ENCODE results near the gene PCDHB4. TPM values are rescaled to one million over a fixed set of nuclear protein-coding genes. Genes with fewer than 3 reads are reported as not detected.
"Not testable (repeated sequence)": the region's sequence is repeated elsewhere in the genome, so short reads cannot be mapped to it uniquely, and the experiment has no call there.

Gene PCDHB4
- total and polyA plus RNA-seq, 4 donors = 0.88 to 9.1 (median 6.0) TPM

DNA sequence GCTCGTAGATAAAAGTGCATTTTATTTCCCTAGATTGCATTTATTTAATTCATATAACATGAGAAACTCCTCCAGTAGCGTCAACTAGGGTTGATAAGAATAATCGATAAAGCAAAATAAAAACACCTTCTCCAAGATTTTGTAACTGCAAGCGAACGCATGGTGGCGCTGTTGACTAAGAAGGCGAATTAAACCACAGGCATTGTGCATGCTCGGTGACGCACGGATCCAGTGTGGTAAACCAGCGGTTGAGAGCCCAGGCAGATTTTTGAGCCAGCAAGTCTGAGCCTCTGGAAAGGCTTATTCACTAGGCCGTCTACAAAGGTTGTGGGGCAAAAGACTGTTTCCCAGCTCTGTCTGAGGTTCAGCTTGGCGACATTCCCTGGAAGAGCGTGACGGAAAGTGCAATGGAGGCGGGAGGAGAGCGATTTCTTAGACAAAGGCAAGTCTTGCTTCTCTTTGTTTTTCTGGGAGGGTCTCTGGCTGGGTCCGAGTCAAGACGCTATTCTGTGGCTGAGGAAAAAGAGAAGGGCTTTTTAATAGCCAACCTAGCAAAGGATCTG, 21.3 kb upstream of the PCDHB4 start, which contains the start of gene PCDHB3:
PCDHB3 (plus strand) TSS at position 231 of the 563 bp plus-strand sequence; CDS start at position 408, 177 bp downstream.
- no peak within 1 kb of the TSS for H3K27ac ChIP-seq (ENCODE audit: low read depth in 1 of 2, low read length in 2 of 2)

DNA sequence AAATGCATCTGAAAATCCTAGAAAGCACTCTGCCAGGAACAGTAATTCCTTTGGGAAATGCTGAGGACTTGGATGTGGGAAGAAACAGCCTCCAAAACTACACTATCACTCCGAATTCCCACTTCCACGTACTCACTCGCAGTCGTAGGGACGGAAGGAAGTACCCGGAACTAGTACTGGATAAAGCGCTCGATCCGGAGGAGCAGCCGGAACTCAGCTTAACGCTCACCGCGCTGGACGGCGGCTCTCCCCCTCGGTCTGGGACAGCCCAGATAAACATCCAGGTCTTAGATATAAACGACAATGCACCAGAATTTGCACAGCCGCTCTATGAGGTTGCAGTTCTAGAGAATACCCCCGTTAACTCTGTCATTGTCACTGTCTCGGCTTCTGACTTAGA, 20.6 kb upstream of the PCDHB4 start:
- Histone ChIP-seq H3K4me3 (ENCODE audit: low read length in 2 of 2) (peak overlapping the region in 1 of 2 donors; percentile 11), H3K27me3 (ENCODE audit: control insufficient read depth in 1 of 2, insufficient read depth in 2 of 2, low read length in 1 of 2) (no peaks in the 10 kb centered on the region), H3K4me1 (ENCODE audit: control insufficient read depth in 1 of 2, insufficient read depth in 2 of 2, low read length in 2 of 2) (no peaks in the 10 kb centered on the region), H3K27ac (ENCODE audit: low read depth in 1 of 2, low read length in 2 of 2) (no peak overlapping the region), H3K36me3 (ENCODE audit: control insufficient read depth in 1 of 2, insufficient read depth in 2 of 2, low read length in 1 of 2) (no peaks in the 10 kb centered on the region), H3K9me3 (ENCODE audit: control insufficient read depth, low read length) (peaks cover 11% of the 10 kb centered on the region)
- intact Hi-C loops (cut with DNase I) = no loop called here
- DNase-seq (no peak), ATAC-seq (ENCODE audit: low FRiP score) (no peak)
- 28 to 33% methylated on average over 20 of the region's 20 CpGs for WGBS, 2 donors

More for the DNA sequence above, 21.3 kb upstream of the PCDHB4 start, which contains the start of gene PCDHB3:
- ATAC-seq (ENCODE audit: low FRiP score) (no peak), DNase-seq (peak in 1 of 2 donors; percentile 55)
- Histone ChIP-seq H3K4me3 (ENCODE audit: low read length in 2 of 2) (peak within 1 kb of the TSS in 1 of 2 donors; percentile 11), H3K4me1 (ENCODE audit: control insufficient read depth in 1 of 2, insufficient read depth in 2 of 2, low read length in 2 of 2) (no peaks in the 10 kb centered on the region), H3K36me3 (ENCODE audit: control insufficient read depth in 1 of 2, insufficient read depth in 2 of 2, low read length in 1 of 2) (no peaks in the 10 kb centered on the region), H3K9me3 (ENCODE audit: control insufficient read depth, low read length) (peaks cover 17% of the 10 kb centered on the region), H3K27me3 (ENCODE audit: control insufficient read depth in 1 of 2, insufficient read depth in 2 of 2, low read length in 1 of 2) (no peaks in the 10 kb centered on the region)
- intact Hi-C loops (cut with DNase I) = no loop called here
- 14 to 18% methylated on average over 19 of the region's 19 CpGs for WGBS, 2 donors

DNA sequence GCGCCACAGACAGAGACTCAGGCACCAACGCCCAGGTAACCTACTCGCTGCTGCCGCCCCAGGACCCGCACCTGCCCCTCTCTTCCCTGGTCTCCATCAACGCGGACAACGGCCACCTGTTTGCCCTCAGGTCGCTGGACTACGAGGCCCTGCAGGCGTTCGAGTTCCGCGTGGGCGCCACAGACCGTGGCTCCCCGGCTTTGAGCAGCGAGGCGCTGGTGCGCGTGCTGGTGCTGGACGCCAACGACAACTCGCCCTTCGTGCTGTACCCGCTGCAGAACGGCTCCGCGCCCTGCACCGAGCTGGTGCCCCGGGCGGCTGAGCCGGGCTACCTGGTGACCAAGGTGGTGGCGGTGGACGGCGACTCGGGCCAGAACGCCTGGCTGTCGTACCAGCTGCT, 19.5 kb upstream of the PCDHB4 start:
- H3K4me3 ChIP-seq (ENCODE audit: low read length in 2 of 2); H3K27me3 ChIP-seq (ENCODE audit: control insufficient read depth in 1 of 2, insufficient read depth in 2 of 2, low read length in 1 of 2); ATAC-seq (ENCODE audit: low FRiP score); H3K27ac ChIP-seq (ENCODE audit: low read depth in 1 of 2, low read length in 2 of 2); H3K4me1 ChIP-seq (ENCODE audit: control insufficient read depth in 1 of 2, insufficient read depth in 2 of 2, low read length in 2 of 2); intact Hi-C loops (cut with DNase I); H3K36me3 ChIP-seq (ENCODE audit: control insufficient read depth in 1 of 2, insufficient read depth in 2 of 2, low read length in 1 of 2); DNase-seq: not testable (repeated sequence)
- peaks cover 11% of the 10 kb centered on the region for H3K9me3 ChIP-seq (ENCODE audit: control insufficient read depth, low read length)
- WGBS, 2 donors = 27 to 35% methylated on average over 23 to 39 of the region's 39 CpGs

DNA sequence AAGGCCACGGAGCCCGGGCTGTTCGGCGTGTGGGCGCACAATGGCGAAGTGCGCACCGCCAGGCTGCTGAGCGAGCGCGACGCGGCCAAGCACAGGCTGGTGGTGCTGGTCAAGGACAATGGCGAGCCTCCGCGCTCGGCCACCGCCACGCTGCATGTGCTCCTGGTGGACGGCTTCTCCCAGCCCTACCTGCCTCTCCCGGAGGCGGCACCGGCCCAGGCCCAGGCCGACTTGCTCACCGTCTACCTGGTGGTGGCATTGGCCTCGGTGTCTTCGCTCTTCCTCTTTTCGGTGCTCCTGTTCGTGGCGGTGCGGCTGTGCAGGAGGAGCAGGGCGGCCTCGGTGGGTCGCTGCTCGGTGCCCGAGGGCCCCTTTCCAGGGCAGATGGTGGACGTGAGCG, 19.1 kb upstream of the PCDHB4 start:
- H3K27me3 ChIP-seq (ENCODE audit: control insufficient read depth in 1 of 2, insufficient read depth in 2 of 2, low read length in 1 of 2); ATAC-seq (ENCODE audit: low FRiP score); H3K36me3 ChIP-seq (ENCODE audit: control insufficient read depth in 1 of 2, insufficient read depth in 2 of 2, low read length in 1 of 2); DNase-seq; H3K27ac ChIP-seq (ENCODE audit: low read depth in 1 of 2, low read length in 2 of 2); H3K4me1 ChIP-seq (ENCODE audit: control insufficient read depth in 1 of 2, insufficient read depth in 2 of 2, low read length in 2 of 2); H3K4me3 ChIP-seq (ENCODE audit: low read length in 2 of 2); intact Hi-C loops (cut with DNase I): not testable (repeated sequence)
- peaks cover 11% of the 10 kb centered on the region for H3K9me3 ChIP-seq (ENCODE audit: control insufficient read depth, low read length)
- WGBS, 2 donors = 21 to 34% methylated on average over 17 to 36 of the region's 38 CpGs

DNA sequence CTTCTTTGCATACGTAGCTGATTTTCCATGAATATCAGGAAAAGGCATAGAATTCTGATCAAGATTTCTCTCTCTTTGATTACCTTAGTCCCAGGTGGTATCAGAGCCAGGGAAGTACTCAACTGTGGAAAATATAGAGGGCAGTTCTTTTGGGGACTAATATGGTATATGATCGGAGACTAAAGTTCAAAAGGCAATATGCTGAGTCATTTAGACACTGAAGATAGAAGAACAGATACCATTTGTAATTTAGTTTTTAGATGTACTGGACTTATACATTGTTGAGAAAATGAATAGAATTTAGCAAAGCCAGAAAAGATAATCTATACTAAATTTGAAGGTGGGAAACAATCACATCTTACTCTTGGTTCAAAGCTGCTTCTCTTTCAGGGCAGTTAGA, 16.3 kb upstream of the PCDHB4 start:
- H3K9me3 ChIP-seq (ENCODE audit: control insufficient read depth, low read length) = peaks cover 14% of the 10 kb centered on the region
- H3K4me3 ChIP-seq (ENCODE audit: low read length in 2 of 2) = no peak overlapping the region
- H3K27me3 ChIP-seq (ENCODE audit: control insufficient read depth in 1 of 2, insufficient read depth in 2 of 2, low read length in 1 of 2) = no peaks in the 10 kb centered on the region
- intact Hi-C loops (cut with DNase I) = no loop called here
- DNase-seq (no peak), ATAC-seq (ENCODE audit: low FRiP score) (no peak)
- H3K36me3 ChIP-seq (ENCODE audit: control insufficient read depth in 1 of 2, insufficient read depth in 2 of 2, low read length in 1 of 2) = no peaks in the 10 kb centered on the region
- H3K27ac ChIP-seq (ENCODE audit: low read depth in 1 of 2, low read length in 2 of 2) = no peak overlapping the region
- no peaks in the 10 kb centered on the region for H3K4me1 ChIP-seq (ENCODE audit: control insufficient read depth in 1 of 2, insufficient read depth in 2 of 2, low read length in 2 of 2)
- WGBS, 2 donors = 61 to 88% methylated on average over 2 of the region's 2 CpGs

DNA sequence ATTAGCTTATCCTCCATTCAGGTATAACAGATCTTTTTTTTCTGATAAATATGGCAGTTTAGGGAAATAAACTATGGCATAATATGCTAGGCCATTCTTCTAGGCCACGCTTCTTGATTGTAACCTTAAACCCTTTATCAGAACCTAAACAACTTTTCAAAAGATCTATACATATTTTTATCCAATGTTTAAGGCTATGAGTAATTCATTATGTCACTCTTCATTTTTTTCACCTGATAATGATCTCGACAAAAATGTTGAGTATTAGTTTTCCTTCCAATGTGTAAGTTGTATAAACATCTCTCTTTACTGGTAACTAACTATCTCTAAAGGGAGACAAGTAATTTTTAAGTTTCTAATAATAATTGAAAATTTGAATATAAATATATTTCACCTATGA, 2.4 kb upstream of the PCDHB4 start:
- intact Hi-C loops (cut with DNase I) = no loop called here
- H3K27ac ChIP-seq (ENCODE audit: low read depth in 1 of 2, low read length in 2 of 2) = no peak overlapping the region
- no peak overlapping the region for H3K4me3 ChIP-seq (ENCODE audit: low read length in 2 of 2)
- no peaks in the 10 kb centered on the region for H3K27me3 ChIP-seq (ENCODE audit: control insufficient read depth in 1 of 2, insufficient read depth in 2 of 2, low read length in 1 of 2)
- H3K4me1 ChIP-seq (ENCODE audit: control insufficient read depth in 1 of 2, insufficient read depth in 2 of 2, low read length in 2 of 2) = no peaks in the 10 kb centered on the region
- peaks cover 11% of the 10 kb centered on the region for H3K9me3 ChIP-seq (ENCODE audit: control insufficient read depth, low read length)
- H3K36me3 ChIP-seq (ENCODE audit: control insufficient read depth in 1 of 2, insufficient read depth in 2 of 2, low read length in 1 of 2) = no peaks in the 10 kb centered on the region
- ATAC-seq (ENCODE audit: low FRiP score) = no peak
- WGBS, 2 donors = 21 to 39% methylated on average over 2 of the region's 2 CpGs
- DNase-seq = no peak

DNA sequence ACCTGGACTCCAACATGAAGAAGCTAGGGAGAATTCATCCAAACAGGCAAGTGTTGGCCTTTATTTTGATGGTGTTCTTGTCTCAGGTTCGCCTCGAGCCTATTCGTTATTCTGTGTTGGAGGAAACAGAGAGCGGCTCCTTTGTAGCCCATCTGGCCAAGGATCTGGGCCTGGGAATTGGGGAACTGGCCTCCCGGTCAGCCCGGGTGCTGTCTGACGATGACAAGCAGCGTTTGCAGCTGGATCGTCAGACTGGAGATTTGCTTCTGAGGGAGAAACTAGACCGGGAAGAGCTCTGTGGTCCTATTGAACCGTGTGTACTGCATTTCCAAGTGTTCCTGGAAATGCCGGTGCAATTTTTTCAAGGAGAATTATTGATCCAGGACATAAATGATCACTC, 367 bp downstream of the PCDHB4 start:
- intact Hi-C loops (cut with DNase I) = no loop called here
- Histone ChIP-seq H3K27ac (ENCODE audit: low read depth in 1 of 2, low read length in 2 of 2) (no peak overlapping the region), H3K36me3 (ENCODE audit: control insufficient read depth in 1 of 2, insufficient read depth in 2 of 2, low read length in 1 of 2) (no peaks in the 10 kb centered on the region), H3K4me3 (ENCODE audit: low read length in 2 of 2) (peak overlapping the region; percentile 3 to 16), H3K4me1 (ENCODE audit: control insufficient read depth in 1 of 2, insufficient read depth in 2 of 2, low read length in 2 of 2) (no peaks in the 10 kb centered on the region), H3K9me3 (ENCODE audit: control insufficient read depth, low read length) (peaks cover 9% of the 10 kb centered on the region), H3K27me3 (ENCODE audit: control insufficient read depth in 1 of 2, insufficient read depth in 2 of 2, low read length in 1 of 2) (no peaks in the 10 kb centered on the region)
- ATAC-seq (ENCODE audit: low FRiP score) = no peak
- 31 to 34% methylated on average over 12 of the region's 12 CpGs for WGBS, 2 donors
- no peak for DNase-seq

DNA sequence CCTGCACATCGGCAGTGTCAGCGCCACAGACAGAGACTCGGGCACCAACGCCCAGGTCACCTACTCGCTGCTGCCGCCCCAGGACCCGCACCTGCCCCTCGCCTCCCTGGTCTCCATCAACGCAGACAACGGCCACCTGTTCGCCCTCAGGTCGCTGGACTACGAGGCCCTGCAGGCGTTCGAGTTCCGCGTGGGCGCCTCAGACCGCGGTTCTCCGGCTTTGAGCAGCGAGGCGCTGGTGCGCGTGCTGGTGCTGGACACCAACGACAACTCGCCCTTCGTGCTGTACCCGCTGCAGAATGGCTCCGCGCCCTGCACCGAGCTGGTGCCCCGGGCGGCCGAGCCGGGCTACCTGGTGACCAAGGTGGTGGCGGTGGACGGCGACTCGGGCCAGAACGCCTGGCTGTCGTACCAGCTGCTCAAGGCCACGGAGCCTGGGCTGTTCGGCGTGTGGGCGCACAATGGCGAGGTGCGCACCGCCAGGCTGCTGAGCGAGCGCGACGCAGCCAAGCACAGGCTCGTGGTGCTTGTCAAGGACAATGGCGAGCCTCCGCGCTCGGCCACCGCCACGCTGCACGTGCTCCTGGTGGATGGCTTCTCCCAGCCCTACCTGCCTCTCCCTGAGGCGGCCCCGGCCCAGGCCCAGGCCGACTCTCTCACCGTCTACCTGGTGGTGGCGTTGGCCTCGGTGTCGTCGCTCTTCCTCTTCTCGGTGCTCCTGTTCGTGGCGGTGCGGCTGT, 1.9 kb downstream of the PCDHB4 start:
- H3K27me3 ChIP-seq (ENCODE audit: control insufficient read depth in 1 of 2, insufficient read depth in 2 of 2, low read length in 1 of 2); ATAC-seq (ENCODE audit: low FRiP score); H3K9me3 ChIP-seq (ENCODE audit: control insufficient read depth, low read length); H3K4me3 ChIP-seq (ENCODE audit: low read length in 2 of 2); H3K4me1 ChIP-seq (ENCODE audit: control insufficient read depth in 1 of 2, insufficient read depth in 2 of 2, low read length in 2 of 2); H3K27ac ChIP-seq (ENCODE audit: low read depth in 1 of 2, low read length in 2 of 2); intact Hi-C loops (cut with DNase I); DNase-seq; H3K36me3 ChIP-seq (ENCODE audit: control insufficient read depth in 1 of 2, insufficient read depth in 2 of 2, low read length in 1 of 2): not testable (repeated sequence)
- 21 to 30% methylated on average over 40 to 68 of the region's 73 CpGs for WGBS, 2 donors

DNA sequence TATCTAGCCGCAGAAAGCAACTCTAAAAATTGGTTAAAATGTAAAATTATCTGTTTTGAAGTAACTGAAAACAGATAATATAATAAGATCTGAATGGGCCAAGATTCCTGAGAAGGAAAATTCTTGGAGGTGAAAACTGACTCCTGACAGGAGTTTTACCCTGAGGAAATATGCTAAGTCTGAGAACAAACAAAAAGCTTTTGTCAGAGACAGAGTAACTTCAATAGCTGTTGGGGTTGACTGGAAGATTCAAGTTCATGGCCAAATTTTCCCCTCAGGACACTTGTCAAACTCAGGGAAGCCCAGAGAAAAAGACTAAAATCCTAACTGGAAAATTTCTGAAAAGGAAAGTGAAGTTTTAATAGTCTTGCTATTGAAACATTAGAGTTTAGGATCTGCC, 5.7 kb downstream of the PCDHB4 start:
- no peaks in the 10 kb centered on the region for H3K4me1 ChIP-seq (ENCODE audit: control insufficient read depth in 1 of 2, insufficient read depth in 2 of 2, low read length in 2 of 2)
- H3K36me3 ChIP-seq (ENCODE audit: control insufficient read depth in 1 of 2, insufficient read depth in 2 of 2, low read length in 1 of 2) = no peaks in the 10 kb centered on the region
- 84 to 94% methylated on average over 1 of the region's 1 CpG for WGBS, 2 donors
- no peak overlapping the region for H3K4me3 ChIP-seq (ENCODE audit: low read length in 2 of 2)
- no peaks in the 10 kb centered on the region for H3K27me3 ChIP-seq (ENCODE audit: control insufficient read depth in 1 of 2, insufficient read depth in 2 of 2, low read length in 1 of 2)
- intact Hi-C loops (cut with DNase I) = no loop called here
- no peak for DNase-seq
- no peak overlapping the region for H3K27ac ChIP-seq (ENCODE audit: low read depth in 1 of 2, low read length in 2 of 2)
- no peak for ATAC-seq (ENCODE audit: low FRiP score)
- H3K9me3 ChIP-seq (ENCODE audit: control insufficient read depth, low read length) = peaks cover 7% of the 10 kb centered on the region
